Kidney capillary endothelial cell (primary cell): ENCODE results near the gene RET.
A peak's percentile ranks its signal among the peaks of the same experiment; 100 is the strongest.

Experiments
- DNase-seq: peaks from one replicate; pipeline ENCODE4 v3.0.0-alpha.2; 2018; ENCODE audit warnings: low spot score

The RET gene

GRCh38 chr10:43076876-43077420, at the start of gene RET:
RET (plus strand) TSS chr10:43077069; CDS start chr10:43077259, 190 bp downstream.
- peak; percentile 16 for DNase-seq

GRCh38 chr10:43027331-43027955, 49.4 kb upstream of the RET start:
- no peak for DNase-seq

- no peak for DNase-seq
These were observed 48.7 kb upstream of the RET start for GRCh38 chr10:43028143-43028542.

- DNase-seq, result no peak
These were observed 47.8 kb upstream of the RET start for GRCh38 chr10:43029043-43029442.

- DNase-seq, result no peak
These were observed 44.3 kb upstream of the RET start for GRCh38 chr10:43032613-43033012.

- no peak for DNase-seq
These were observed 41.1 kb upstream of the RET start for GRCh38 chr10:43035800-43036199.

GRCh38 chr10:43036481-43037428, 40.1 kb upstream of the RET start:
- no peak for DNase-seq

GRCh38 chr10:43037440-43037839, 39.4 kb upstream of the RET start:
- DNase-seq, result no peak

GRCh38 chr10:43037942-43038782, 38.7 kb upstream of the RET start:
- DNase-seq, result no peak

GRCh38 chr10:43038783-43039623, 37.9 kb upstream of the RET start:
- no peak for DNase-seq

GRCh38 chr10:43039624-43040481, 37.0 kb upstream of the RET start:
- no peak for DNase-seq

GRCh38 chr10:43040482-43041256, 36.2 kb upstream of the RET start:
- no peak for DNase-seq

- no peak for DNase-seq
These were observed 35.2 kb upstream of the RET start for GRCh38 chr10:43041422-43042342.

- no peak for DNase-seq
These were observed 34.1 kb upstream of the RET start for GRCh38 chr10:43042503-43043341.

- no peak for DNase-seq
These were observed 33.5 kb upstream of the RET start for GRCh38 chr10:43043342-43043772.

GRCh38 chr10:43043773-43044447, 33.0 kb upstream of the RET start:
- no peak for DNase-seq

- DNase-seq, result no peak
These were observed 32.4 kb upstream of the RET start for GRCh38 chr10:43044448-43044921.
